Suprapubic skin (tissue), 4 donors: ENCODE data around the gene COL4A1. TPM values are rescaled to one million over a fixed set of nuclear protein-coding genes. Genes with fewer than 3 reads are reported as not detected.

ENCODE experiments used
- DNase-seq, 2 donors: peaks; one replicate each; pipeline ENCODE4 v3.0.0-alpha.2; 2019; ENCODE audit warnings: low spot score in 2 of 2
- H3K27ac ChIP-seq: fragments of 200-600 bp; sonication (generic); one replicate; pipeline ENCODE4 v1.5.1; 2019
- H3K27me3 ChIP-seq: fragments of 200-600 bp; sonication (generic); one replicate; pipeline ENCODE4 v1.5.1; 2019
- H3K36me3 ChIP-seq: fragments of 200-600 bp; sonication (generic); one replicate; pipeline ENCODE4 v1.5.1; 2019
- H3K4me1 ChIP-seq: fragments of 200-600 bp; sonication (generic); one replicate; pipeline ENCODE4 v1.5.1; 2019
- H3K4me3 ChIP-seq: fragments of 200-600 bp; sonication (generic); one replicate; pipeline ENCODE4 v1.5.1; 2019; ENCODE audit warnings: mild to moderate bottlenecking
- H3K9me3 ChIP-seq: fragments of 200-600 bp; sonication (generic); one replicate; pipeline ENCODE4 v1.5.1; 2019
- EP300 ChIP-seq: sonication (generic); formaldehyde crosslinking; IDR thresholded peaks from one replicate; pipeline ENCODE4 v1.6.1; 2017; ENCODE audit warnings: antibody characterized with exemption
- POLR2A ChIP-seq, 2 donors: fragments of 450-650 bp; IDR thresholded peaks; one replicate each; pipeline ENCODE4 v1.6.1; 2017; ENCODE audit warnings: antibody characterized with exemption in 2 of 2, mild to moderate bottlenecking in 2 of 2, moderate library complexity in 2 of 2
- POLR2AphosphoS5 ChIP-seq, 3 donors: sonication (generic); formaldehyde crosslinking; IDR thresholded peaks; one replicate each; pipeline ENCODE4 v1.6.1; 2017; ENCODE audit warnings: antibody characterized with exemption in 3 of 3
- WGBS: methylation state at CpG from one replicate; pipeline ENCODE4 v1.1.5; 2018; 5-methylcytosine and 5-hydroxymethylcytosine counted together
- total RNA-seq, 4 donors: library from RNA; depleted of rRNA; stranded (reverse); fragments of >200 nt; gene quantifications; one replicate each; pipeline ENCODE4 v1.1.0, GENCODE V29; 2016
- TF ChIP-seq, protein P1 (sequence below), 2 donors: fragments of 200-600 bp in 1 of 2; fragments of 450-650 bp in 1 of 2; sonication (generic) in 1 of 2; IDR thresholded peaks; one replicate each; pipeline ENCODE4 v1.5.1; 2016 to 2019; ENCODE audit warnings: antibody characterized with exemption in 2 of 2, mild to moderate bottlenecking in 1 of 2, moderate library complexity in 1 of 2

The COL4A1 gene
- total RNA-seq, 4 donors from 2014 or later, result 36.7 to 60.8 (median 43.6) TPM

DNA sequence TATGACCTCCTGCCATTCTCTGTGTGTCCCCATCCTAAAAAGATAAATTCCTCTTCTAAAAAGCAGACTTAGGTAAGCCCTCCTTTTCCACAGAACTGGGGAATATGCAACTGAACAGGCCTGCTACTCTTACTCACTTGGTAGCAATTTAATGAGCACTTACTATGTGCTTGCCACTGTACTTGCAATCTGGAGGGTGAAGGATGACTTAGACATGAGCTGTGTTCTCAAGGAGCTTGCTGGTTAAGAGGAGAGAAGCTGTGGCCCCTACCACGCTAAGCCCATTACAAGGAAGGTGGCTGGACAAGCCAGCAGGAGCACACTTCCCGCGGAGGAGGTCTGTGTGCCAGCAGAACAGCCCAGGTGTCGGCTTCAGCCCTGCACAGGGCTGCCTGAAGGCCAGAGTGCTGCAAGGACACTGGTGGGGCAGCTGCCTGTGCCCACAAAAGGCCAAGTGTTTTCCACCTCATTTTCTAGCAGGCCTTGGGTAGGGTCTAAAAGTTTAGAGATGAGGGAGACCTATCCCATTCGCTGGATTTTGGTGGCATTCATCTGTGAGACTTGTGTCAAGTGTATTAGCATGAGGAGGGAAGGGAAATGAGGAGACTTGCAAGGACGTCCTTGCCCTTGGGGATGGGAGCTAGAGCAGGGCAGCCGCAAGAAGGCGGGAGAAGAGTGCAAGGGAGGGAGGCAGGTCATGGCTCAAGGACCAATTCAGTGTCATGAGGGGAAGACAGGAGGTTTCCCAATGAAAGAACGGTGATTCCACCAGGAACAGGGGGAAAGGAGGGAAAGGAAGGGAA lies 52.0 kb downstream of the COL4A1 start:
- Histone ChIP-seq H3K27me3 (no peaks in the 10 kb centered on the region), H3K9me3 (no peaks in the 10 kb centered on the region), H3K4me1 (peaks cover 22% of the 10 kb centered on the region), H3K36me3 (no peaks in the 10 kb centered on the region), H3K4me3 (no peak overlapping the region), H3K27ac (no peak overlapping the region)
- TF ChIP-seq POLR2AphosphoS5 (IDR thresholded peaks at IDR 0.05), result no peak
- DNase-seq, result no peak
- 74% methylated on average over 6 of the region's 9 CpGs for whole genome bisulfite sequencing

GRCh38 chr13:110254151-110254679 lies 52.7 kb downstream of the COL4A1 start:
- 81% methylated on average over 7 of the region's 7 CpGs for WGBS
- no peak for DNase-seq
- Histone ChIP-seq H3K4me1 (peaks cover 23% of the 10 kb centered on the region), H3K27me3 (no peaks in the 10 kb centered on the region), H3K9me3 (no peaks in the 10 kb centered on the region), H3K36me3 (no peaks in the 10 kb centered on the region), H3K4me3 (no peak overlapping the region), H3K27ac (no peak overlapping the region)
- no peak for TF ChIP-seq POLR2AphosphoS5 (IDR thresholded peaks at IDR 0.05)
- TF ChIP-seq EP300, result no peak
- TF ChIP-seq, protein P1, sequence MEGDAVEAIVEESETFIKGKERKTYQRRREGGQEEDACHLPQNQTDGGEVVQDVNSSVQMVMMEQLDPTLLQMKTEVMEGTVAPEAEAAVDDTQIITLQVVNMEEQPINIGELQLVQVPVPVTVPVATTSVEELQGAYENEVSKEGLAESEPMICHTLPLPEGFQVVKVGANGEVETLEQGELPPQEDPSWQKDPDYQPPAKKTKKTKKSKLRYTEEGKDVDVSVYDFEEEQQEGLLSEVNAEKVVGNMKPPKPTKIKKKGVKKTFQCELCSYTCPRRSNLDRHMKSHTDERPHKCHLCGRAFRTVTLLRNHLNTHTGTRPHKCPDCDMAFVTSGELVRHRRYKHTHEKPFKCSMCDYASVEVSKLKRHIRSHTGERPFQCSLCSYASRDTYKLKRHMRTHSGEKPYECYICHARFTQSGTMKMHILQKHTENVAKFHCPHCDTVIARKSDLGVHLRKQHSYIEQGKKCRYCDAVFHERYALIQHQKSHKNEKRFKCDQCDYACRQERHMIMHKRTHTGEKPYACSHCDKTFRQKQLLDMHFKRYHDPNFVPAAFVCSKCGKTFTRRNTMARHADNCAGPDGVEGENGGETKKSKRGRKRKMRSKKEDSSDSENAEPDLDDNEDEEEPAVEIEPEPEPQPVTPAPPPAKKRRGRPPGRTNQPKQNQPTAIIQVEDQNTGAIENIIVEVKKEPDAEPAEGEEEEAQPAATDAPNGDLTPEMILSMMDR (IDR thresholded peaks at IDR 0.05), result no peak
- TF ChIP-seq POLR2A (IDR thresholded peaks at IDR 0.05), result no peak

DNA sequence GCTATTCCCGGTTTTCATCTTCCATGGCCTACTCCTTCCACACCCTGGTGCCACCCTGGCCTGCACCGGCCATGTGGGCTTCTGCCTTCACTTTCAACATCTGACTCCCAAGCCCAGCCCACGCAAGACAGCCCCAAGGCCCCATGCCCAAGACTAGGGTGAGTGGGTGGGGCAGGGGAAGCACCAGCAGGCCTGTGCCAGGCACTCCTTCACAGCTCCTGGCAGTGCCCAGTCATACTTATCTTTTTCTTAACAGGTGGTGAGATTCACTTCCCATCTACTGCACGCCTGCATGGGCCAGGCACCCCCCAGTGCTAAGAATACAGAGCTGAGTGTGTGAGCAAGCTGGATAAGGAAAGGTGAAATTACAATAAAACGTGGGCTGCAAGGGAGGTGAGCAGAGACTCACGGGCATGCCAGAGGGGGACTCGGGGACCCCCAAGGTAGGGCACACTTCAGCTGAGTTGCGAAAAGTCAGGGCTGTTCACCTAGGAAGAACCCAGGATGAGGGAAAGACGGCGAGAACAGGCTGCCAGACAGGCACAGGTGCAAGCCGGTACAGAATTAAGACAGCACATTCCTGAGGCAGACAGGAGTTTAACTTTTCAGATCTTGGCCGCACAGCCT lies 55.7 kb downstream of the COL4A1 start:
- TF ChIP-seq EP300 (no peak), POLR2AphosphoS5 (IDR thresholded peaks at IDR 0.05) (no peak), POLR2A (IDR thresholded peaks at IDR 0.05) (no peak)
- TF ChIP-seq, protein P1 (IDR thresholded peaks at IDR 0.05), result no peak
- H3K36me3 ChIP-seq, result no peaks in the 10 kb centered on the region
- no peak for DNase-seq
- no peaks in the 10 kb centered on the region for H3K27me3 ChIP-seq
- peak overlapping the region; percentile 77 for H3K27ac ChIP-seq
- 62% methylated on average over 12 of the region's 12 CpGs for WGBS
- H3K4me1 ChIP-seq, result peaks cover 44% of the 10 kb centered on the region
- no peak overlapping the region for H3K4me3 ChIP-seq
- H3K9me3 ChIP-seq, result no peaks in the 10 kb centered on the region

GRCh38 chr13:110250258-110250891 lies 56.6 kb downstream of the COL4A1 start:
- Histone ChIP-seq H3K36me3 (no peaks in the 10 kb centered on the region), H3K27ac (peak overlapping the region; percentile 77), H3K9me3 (no peaks in the 10 kb centered on the region), H3K4me1 (peaks cover 42% of the 10 kb centered on the region), H3K27me3 (no peaks in the 10 kb centered on the region), H3K4me3 (no peak overlapping the region)
- TF ChIP-seq POLR2AphosphoS5 (IDR thresholded peaks at IDR 0.05) (peak in 2 of 3 donors; percentile 14 to 19), EP300 (no peak), POLR2A (IDR thresholded peaks at IDR 0.05) (no peak)
- TF ChIP-seq, protein P1 (IDR thresholded peaks at IDR 0.05), result no peak
- WGBS, result 54% methylated on average over 10 of the region's 10 CpGs
- DNase-seq, result peak in 1 of 2 donors; percentile 90

- Histone ChIP-seq H3K4me1 (peaks cover 52% of the 10 kb centered on the region), H3K36me3 (no peaks in the 10 kb centered on the region)
Measured at GRCh38 chr13:110249326-110249725, 57.6 kb downstream of the COL4A1 start.

More at GRCh38 chr13:110249326-110249725, 57.6 kb downstream of the COL4A1 start:
- Histone ChIP-seq H3K27me3 (no peaks in the 10 kb centered on the region), H3K27ac (peak overlapping the region; percentile 77), H3K9me3 (no peaks in the 10 kb centered on the region), H3K4me3 (no peak overlapping the region)
- TF ChIP-seq EP300, result no peak
- no peak for TF ChIP-seq POLR2A (IDR thresholded peaks at IDR 0.05)
- TF ChIP-seq, protein P1 (IDR thresholded peaks at IDR 0.05), result no peak
- no peak for TF ChIP-seq POLR2AphosphoS5 (IDR thresholded peaks at IDR 0.05)
- DNase-seq, result no peak
- 76% methylated on average over 12 of the region's 13 CpGs for WGBS
